Progenitor cell of endocrine pancreas (in vitro differentiated cells): ENCODE measurements around the gene IFNAR1. TPM values are rescaled to one million over a fixed set of nuclear protein-coding genes. Genes with fewer than 3 reads are reported as not detected.

Experiments
- DNase-seq: peaks from one replicate; pipeline ENCODE4 v3.0.0; 2021; ENCODE audit warnings: low spot score; ENCODE audit not compliant: unreplicated experiment
- H3K27ac Mint-ChIP-seq: 2 replicates; pipeline ENCODE4 v1.8.0; 2021; ENCODE audit warnings: mild to moderate bottlenecking, moderate library complexity, mixed read lengths
- H3K27me3 Mint-ChIP-seq: 2 replicates; pipeline ENCODE4 v1.8.0; 2021; ENCODE audit warnings: mixed read lengths
- H3K36me3 Mint-ChIP-seq: 2 replicates; pipeline ENCODE4 v1.8.0; 2022; ENCODE audit warnings: mixed read lengths; ENCODE audit not compliant: insufficient read depth
- H3K4me1 Mint-ChIP-seq: 2 replicates; pipeline ENCODE4 v1.8.0; 2021; ENCODE audit warnings: low read depth, mixed read lengths
- H3K4me3 Mint-ChIP-seq: 2 replicates; pipeline ENCODE4 v1.8.0; 2021; ENCODE audit warnings: low read depth, mild to moderate bottlenecking, moderate library complexity, mixed read lengths
- H3K9me3 Mint-ChIP-seq: 2 replicates; pipeline ENCODE4 v1.8.0; 2021; ENCODE audit warnings: low read depth, mixed read lengths
- total RNA-seq: library from RNA; stranded (reverse); gene quantifications from 2 replicates; pipeline ENCODE4 v1.2.1, GENCODE V29; 2021
- TF ChIP-seq, protein P1 (sequence below): fragments of 200-600 bp; sonication (generic); IDR thresholded peaks from one replicate; pipeline ENCODE4 v1.5.0; 2021; ENCODE audit warnings: antibody characterized with exemption, mild to moderate bottlenecking; ENCODE audit not compliant: unreplicated experiment

Gene IFNAR1
- total RNA-seq, 1 donor from 2014 or later = 19.6 TPM

DNA sequence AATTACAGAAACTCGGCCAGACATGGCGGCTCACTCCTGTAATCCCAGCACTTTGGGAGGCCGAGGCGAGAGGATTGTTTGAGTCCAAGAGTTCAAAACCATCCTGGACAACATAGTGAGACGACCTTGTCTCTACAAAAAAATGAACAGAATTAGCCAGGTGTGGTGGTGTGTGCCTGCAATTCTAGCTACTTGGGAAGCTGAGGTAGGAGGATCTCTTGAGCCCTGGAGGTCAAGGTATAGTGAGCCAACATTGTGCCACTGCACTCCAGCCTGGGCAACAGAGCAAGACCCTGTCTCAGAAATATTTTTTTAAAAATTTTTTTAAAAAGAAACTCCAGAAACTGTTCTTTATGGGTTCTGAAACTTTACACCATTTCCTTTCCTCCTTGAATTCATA, 40.1 kb downstream of the IFNAR1 start:
- TF ChIP-seq, protein P1, sequence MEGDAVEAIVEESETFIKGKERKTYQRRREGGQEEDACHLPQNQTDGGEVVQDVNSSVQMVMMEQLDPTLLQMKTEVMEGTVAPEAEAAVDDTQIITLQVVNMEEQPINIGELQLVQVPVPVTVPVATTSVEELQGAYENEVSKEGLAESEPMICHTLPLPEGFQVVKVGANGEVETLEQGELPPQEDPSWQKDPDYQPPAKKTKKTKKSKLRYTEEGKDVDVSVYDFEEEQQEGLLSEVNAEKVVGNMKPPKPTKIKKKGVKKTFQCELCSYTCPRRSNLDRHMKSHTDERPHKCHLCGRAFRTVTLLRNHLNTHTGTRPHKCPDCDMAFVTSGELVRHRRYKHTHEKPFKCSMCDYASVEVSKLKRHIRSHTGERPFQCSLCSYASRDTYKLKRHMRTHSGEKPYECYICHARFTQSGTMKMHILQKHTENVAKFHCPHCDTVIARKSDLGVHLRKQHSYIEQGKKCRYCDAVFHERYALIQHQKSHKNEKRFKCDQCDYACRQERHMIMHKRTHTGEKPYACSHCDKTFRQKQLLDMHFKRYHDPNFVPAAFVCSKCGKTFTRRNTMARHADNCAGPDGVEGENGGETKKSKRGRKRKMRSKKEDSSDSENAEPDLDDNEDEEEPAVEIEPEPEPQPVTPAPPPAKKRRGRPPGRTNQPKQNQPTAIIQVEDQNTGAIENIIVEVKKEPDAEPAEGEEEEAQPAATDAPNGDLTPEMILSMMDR = no peak
- Mint-ChIP-seq H3K27ac (no peak overlapping the region), H3K27me3 (no peaks in the 10 kb centered on the region), H3K36me3 (peaks cover 3% of the 10 kb centered on the region), H3K4me1 (peaks cover 13% of the 10 kb centered on the region), H3K9me3 (peaks cover 14% of the 10 kb centered on the region), H3K4me3 (no peak overlapping the region)
- no peak for DNase-seq

DNA sequence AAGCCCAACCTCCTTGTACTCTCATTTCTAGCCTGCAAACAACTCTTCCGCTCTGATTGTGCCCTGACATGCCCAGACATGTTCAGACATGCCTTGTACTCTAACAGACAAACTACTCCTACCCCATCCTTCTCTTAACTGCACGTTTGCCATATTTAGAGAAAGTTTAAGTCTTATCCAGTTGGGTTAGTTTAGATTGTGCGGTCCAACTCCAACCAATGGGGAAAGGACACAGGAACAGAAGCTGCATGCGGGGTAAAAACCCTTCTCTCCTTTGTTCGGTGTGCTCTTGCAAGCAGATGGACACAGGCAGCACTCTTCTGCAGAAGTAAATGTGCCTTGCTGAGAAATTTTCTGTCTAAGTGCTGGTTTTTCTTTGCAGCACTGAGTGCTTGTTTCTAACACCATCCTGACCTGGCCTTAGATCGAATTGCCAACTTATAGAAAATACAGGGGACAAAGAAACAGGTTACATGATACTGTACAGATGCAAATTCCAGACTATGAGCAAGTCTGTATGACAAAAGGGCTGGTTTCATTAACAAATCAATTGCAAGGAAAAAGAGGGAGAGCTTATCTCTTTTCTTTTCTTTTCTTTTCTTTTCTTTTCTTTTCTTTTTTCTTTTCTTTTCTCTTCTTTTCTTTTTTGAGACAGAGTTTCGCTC, 42.7 kb downstream of the IFNAR1 start:
- DNase-seq = no peak
- Mint-ChIP-seq H3K27me3 (no peaks in the 10 kb centered on the region), H3K27ac (peak overlapping the region; percentile 23)

DNA sequence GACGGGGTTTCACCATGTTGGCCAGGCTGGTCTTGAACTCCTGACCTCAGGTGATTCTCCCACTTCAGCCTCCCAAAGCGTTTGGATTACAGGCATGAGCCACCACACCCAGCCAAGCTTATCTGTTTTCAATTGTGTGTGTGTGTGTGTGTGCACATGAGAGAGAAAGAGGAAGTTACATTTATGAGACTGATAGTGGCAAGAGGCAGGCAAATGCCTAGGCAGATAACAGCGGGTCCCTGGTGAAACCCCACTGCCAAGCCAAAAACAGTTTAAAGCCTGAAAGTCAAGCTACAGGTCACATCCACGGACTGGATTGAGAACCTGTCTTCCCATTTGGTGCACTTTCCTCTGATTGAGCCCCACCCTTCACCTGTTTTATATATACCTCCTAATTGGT, 43.4 kb downstream of the IFNAR1 start:
- Mint-ChIP-seq H3K4me3 (no peak overlapping the region), H3K36me3 (peaks cover 3% of the 10 kb centered on the region), H3K27me3 (no peaks in the 10 kb centered on the region), H3K4me1 (no peaks in the 10 kb centered on the region), H3K27ac (no peak overlapping the region), H3K9me3 (peaks cover 14% of the 10 kb centered on the region)
- no peak for DNase-seq
- TF ChIP-seq, protein P1 = no peak

More for the DNA sequence above, 42.7 kb downstream of the IFNAR1 start:
- H3K4me3 Mint-ChIP-seq = no peak overlapping the region
- TF ChIP-seq, protein P1 = no peak
- H3K9me3 Mint-ChIP-seq = peaks cover 14% of the 10 kb centered on the region
- peaks cover 3% of the 10 kb centered on the region for H3K36me3 Mint-ChIP-seq
- no peaks in the 10 kb centered on the region for H3K4me1 Mint-ChIP-seq

DNA sequence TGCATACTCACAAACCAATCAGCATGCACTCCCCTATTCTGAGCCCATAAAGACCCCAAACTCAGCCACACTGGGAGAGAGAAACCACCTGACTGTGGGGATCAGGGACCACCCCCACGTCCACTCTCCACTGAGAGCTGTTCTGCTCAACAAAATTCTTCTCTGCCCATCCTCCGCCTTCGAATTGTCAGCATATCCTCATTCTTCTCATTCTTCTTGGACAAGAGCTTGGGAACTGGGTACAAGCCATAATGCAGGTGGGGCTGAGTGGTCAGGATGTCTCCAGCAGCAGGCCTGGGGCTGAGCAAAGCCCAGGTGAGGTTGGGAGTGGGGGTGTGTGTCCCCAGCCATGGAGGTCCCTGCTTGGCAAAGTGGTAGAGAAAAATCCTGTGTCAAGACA, 43.8 kb downstream of the IFNAR1 start:
- no peak overlapping the region for H3K27ac Mint-ChIP-seq
- TF ChIP-seq, protein P1 = no peak
- H3K9me3 Mint-ChIP-seq = peaks cover 14% of the 10 kb centered on the region
- H3K4me1 Mint-ChIP-seq = no peaks in the 10 kb centered on the region
- H3K27me3 Mint-ChIP-seq = no peaks in the 10 kb centered on the region
- no peak overlapping the region for H3K4me3 Mint-ChIP-seq
- peaks cover 3% of the 10 kb centered on the region for H3K36me3 Mint-ChIP-seq
- no peak for DNase-seq

DNA sequence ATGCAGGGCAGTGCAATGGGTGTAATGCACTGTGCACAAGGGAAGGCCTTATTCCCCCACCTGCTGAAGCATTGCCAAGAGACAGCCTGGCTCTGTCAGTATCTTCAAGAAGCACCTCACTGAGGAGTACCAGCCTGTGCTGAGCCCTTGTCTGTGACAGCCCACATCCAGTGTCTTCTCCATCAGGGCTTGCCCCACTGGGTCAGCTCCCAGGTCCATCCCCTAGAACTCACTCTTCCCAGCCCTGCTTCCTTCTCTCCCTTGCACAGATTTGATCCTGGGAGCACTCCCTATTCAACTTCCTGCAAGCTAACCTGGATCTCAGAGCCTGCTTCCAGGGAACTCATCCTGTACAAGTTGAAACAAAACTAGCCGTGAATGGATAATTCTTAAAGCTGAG, 44.8 kb downstream of the IFNAR1 start:
- Mint-ChIP-seq H3K4me1 (no peaks in the 10 kb centered on the region), H3K36me3 (peaks cover 3% of the 10 kb centered on the region), H3K4me3 (no peak overlapping the region), H3K9me3 (peaks cover 14% of the 10 kb centered on the region), H3K27me3 (no peaks in the 10 kb centered on the region), H3K27ac (no peak overlapping the region)
- DNase-seq = no peak
- TF ChIP-seq, protein P1 = no peak
